ENCODE measurements around the gene MTCL1.

The MTCL1 gene

DNA sequence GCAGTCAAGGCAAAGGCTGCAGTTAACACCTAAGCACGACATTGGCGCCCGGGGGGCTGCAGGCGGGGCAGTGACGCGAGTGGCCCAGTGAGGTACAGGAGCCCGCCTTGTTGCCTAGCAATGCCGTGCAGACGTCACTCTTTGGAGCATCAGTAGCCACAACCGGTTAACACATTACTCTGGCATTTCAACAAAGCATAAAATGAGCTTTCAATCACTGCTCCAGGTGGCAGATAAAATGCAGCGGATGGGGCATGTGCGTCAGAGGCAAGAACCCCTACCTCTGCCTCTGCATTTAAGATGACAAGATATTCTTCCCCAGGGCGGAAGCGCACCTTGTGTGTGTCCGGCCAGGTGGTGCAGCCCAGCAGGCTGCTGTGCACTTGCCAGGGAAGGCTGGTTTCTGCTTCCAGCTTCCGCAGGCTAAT is 139.4 kb downstream of the MTCL1 start:
- Histone ChIP-seq H3K9ac (ENCODE audit: insufficient read length, low read depth) (no peak overlapping the region), H3K4me3 (ENCODE audit: insufficient read length, low read depth) (no peak overlapping the region), H3K27me3 (ENCODE audit: insufficient read depth, insufficient read length) (no peaks in the 10 kb centered on the region), H3K36me3 (ENCODE audit: insufficient read depth, insufficient read length, low read length) (no peaks in the 10 kb centered on the region), H3K4me1 (ENCODE audit: insufficient read depth, insufficient read length) (peaks cover 3% of the 10 kb centered on the region), H3K9me3 (ENCODE audit: insufficient read depth, low read length) (no peaks in the 10 kb centered on the region)
- no peak for DNase-seq (ENCODE audit: low read depth, low spot score)
- TF ChIP-seq YY1 (IDR thresholded peaks at IDR 0.05; ENCODE audit: insufficient read depth, insufficient read length) = no peak
- TF ChIP-seq SUZ12 (IDR thresholded peaks at IDR 0.05; ENCODE audit: extremely low read depth, insufficient read depth, insufficient read length) = no peak
- TF ChIP-seq ZNF274 (IDR thresholded peaks at IDR 0.05; ENCODE audit: low read depth, low read length) = no peak

DNA sequence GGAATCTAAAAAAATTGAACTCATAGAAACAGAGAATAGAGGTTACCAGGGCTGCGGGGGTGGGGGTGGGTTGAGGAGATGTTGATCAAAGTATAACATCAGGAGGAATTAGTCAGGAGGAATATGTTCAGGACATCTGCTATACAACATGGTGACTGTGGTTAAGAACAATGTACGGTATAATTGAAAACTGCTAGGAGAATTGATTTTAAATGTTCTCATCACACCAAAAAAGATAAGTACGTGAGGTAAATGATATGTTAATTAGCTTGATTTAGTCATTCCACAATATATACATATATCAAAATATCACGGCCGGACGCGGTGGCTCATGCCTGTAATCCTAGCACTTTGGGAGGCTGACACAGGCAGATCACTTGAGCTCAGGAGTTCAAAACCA is 140.2 kb downstream of the MTCL1 start:
- Histone ChIP-seq H3K4me1 (ENCODE audit: insufficient read depth, insufficient read length) (peaks cover 3% of the 10 kb centered on the region), H3K4me3 (ENCODE audit: insufficient read length, low read depth) (no peak overlapping the region), H3K9me3 (ENCODE audit: insufficient read depth, low read length) (no peaks in the 10 kb centered on the region), H3K27me3 (ENCODE audit: insufficient read depth, insufficient read length) (no peaks in the 10 kb centered on the region), H3K9ac (ENCODE audit: insufficient read length, low read depth) (no peak overlapping the region), H3K36me3 (ENCODE audit: insufficient read depth, insufficient read length, low read length) (no peaks in the 10 kb centered on the region)
- TF ChIP-seq ZNF274 (IDR thresholded peaks at IDR 0.05; ENCODE audit: low read depth, low read length) = no peak
- TF ChIP-seq YY1 (IDR thresholded peaks at IDR 0.05; ENCODE audit: insufficient read depth, insufficient read length) = no peak
- TF ChIP-seq SUZ12 (IDR thresholded peaks at IDR 0.05; ENCODE audit: extremely low read depth, insufficient read depth, insufficient read length) = no peak
- DNase-seq (ENCODE audit: low read depth, low spot score) = no peak

DNA sequence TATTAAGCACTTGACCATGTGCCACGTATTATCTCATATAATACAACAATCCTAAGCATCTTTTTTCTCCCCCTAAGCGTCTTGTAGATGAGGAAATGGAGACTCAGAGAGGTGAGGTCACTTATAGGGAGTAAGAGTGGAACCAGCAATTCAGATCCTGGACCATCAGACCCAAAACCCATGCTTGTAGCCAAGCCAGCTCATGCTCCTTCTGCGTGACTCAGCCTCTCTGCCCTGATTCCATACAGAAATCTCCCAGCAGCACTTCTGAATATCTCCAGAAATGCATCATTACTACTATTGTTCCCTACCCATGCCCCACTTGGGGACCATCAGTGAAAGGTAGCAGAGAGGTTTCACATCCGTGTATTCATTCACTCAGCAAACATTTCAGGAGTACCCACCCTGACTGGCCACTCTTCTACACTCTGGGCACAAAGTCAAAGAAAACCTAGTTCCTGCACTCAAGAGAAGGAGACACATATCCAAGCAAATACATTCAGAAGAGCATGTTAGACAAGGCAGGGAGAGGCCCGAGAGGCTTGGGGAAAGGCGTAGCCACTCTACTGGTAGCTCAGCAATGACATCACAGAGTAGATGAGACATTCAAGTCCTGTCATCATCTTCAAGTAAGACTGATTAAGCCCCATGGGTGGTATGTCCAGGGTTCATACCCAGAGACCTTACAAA is 141.9 kb downstream of the MTCL1 start:
- no peaks in the 10 kb centered on the region for H3K36me3 ChIP-seq (ENCODE audit: insufficient read depth, insufficient read length, low read length)
- no peak overlapping the region for H3K9ac ChIP-seq (ENCODE audit: insufficient read length, low read depth)
- no peak overlapping the region for H3K4me3 ChIP-seq (ENCODE audit: insufficient read length, low read depth)
- DNase-seq (ENCODE audit: low read depth, low spot score) = no peak
- H3K27me3 ChIP-seq (ENCODE audit: insufficient read depth, insufficient read length) = no peaks in the 10 kb centered on the region
- no peak for TF ChIP-seq ZNF274 (IDR thresholded peaks at IDR 0.05; ENCODE audit: low read depth, low read length)
- TF ChIP-seq YY1 (IDR thresholded peaks at IDR 0.05; ENCODE audit: insufficient read depth, insufficient read length) = no peak
- TF ChIP-seq SUZ12 (IDR thresholded peaks at IDR 0.05; ENCODE audit: extremely low read depth, insufficient read depth, insufficient read length) = no peak
- no peaks in the 10 kb centered on the region for H3K9me3 ChIP-seq (ENCODE audit: insufficient read depth, low read length)
- peaks cover 3% of the 10 kb centered on the region for H3K4me1 ChIP-seq (ENCODE audit: insufficient read depth, insufficient read length)

DNA sequence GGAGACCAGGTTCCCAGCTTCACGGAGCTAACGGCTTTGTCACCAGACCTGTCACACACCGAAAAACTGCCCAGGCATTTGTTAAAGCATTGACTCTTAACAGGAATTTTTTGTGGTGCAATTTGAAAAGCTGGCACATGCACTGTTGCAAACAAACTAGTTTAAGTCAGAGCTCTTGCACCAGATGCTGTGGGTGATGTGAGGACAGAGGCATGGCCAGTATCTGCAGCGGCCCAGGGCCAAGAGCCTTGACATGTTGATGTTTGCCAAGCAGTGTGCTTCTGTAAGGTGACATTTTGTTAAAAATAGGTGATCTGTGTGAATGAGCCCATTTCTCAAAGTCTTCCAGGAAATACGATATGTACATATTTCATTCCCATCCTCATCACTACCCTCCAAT is 142.5 kb downstream of the MTCL1 start:
- no peak for DNase-seq (ENCODE audit: low read depth, low spot score)
- TF ChIP-seq SUZ12 (IDR thresholded peaks at IDR 0.05; ENCODE audit: extremely low read depth, insufficient read depth, insufficient read length) (no peak), ZNF274 (IDR thresholded peaks at IDR 0.05; ENCODE audit: low read depth, low read length) (no peak), YY1 (IDR thresholded peaks at IDR 0.05; ENCODE audit: insufficient read depth, insufficient read length) (no peak)
- Histone ChIP-seq H3K9ac (ENCODE audit: insufficient read length, low read depth) (no peak overlapping the region), H3K27me3 (ENCODE audit: insufficient read depth, insufficient read length) (no peaks in the 10 kb centered on the region), H3K36me3 (ENCODE audit: insufficient read depth, insufficient read length, low read length) (no peaks in the 10 kb centered on the region), H3K4me1 (ENCODE audit: insufficient read depth, insufficient read length) (peaks cover 3% of the 10 kb centered on the region), H3K9me3 (ENCODE audit: insufficient read depth, low read length) (no peaks in the 10 kb centered on the region), H3K4me3 (ENCODE audit: insufficient read length, low read depth) (no peak overlapping the region)

DNA sequence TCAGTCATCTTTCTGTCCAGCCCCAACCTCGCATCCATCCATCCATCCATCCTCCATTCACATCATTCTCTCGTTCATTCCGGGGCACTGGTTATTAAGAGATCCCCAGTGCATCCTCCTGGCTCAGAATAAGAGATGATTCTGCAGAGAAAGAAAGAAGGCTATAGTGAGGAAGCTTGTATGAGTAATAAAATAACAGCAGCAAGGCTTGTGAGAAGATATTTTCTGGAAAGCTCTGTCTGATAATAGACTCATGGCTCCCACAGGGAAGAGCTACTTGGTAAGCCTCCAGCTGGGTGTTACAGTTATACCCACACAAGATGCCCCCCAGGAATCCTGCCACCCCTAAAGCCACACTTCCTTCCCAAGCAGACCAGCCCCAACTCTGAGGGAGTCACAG is 143.2 kb downstream of the MTCL1 start:
- DNase-seq (ENCODE audit: low read depth, low spot score) = no peak
- TF ChIP-seq ZNF274 (IDR thresholded peaks at IDR 0.05; ENCODE audit: low read depth, low read length) = no peak
- no peak for TF ChIP-seq SUZ12 (IDR thresholded peaks at IDR 0.05; ENCODE audit: extremely low read depth, insufficient read depth, insufficient read length)
- no peak for TF ChIP-seq YY1 (IDR thresholded peaks at IDR 0.05; ENCODE audit: insufficient read depth, insufficient read length)
- Histone ChIP-seq H3K4me1 (ENCODE audit: insufficient read depth, insufficient read length) (peaks cover 3% of the 10 kb centered on the region), H3K9ac (ENCODE audit: insufficient read length, low read depth) (no peak overlapping the region), H3K4me3 (ENCODE audit: insufficient read length, low read depth) (no peak overlapping the region), H3K27me3 (ENCODE audit: insufficient read depth, insufficient read length) (no peaks in the 10 kb centered on the region), H3K36me3 (ENCODE audit: insufficient read depth, insufficient read length, low read length) (no peaks in the 10 kb centered on the region), H3K9me3 (ENCODE audit: insufficient read depth, low read length) (no peaks in the 10 kb centered on the region)

DNA sequence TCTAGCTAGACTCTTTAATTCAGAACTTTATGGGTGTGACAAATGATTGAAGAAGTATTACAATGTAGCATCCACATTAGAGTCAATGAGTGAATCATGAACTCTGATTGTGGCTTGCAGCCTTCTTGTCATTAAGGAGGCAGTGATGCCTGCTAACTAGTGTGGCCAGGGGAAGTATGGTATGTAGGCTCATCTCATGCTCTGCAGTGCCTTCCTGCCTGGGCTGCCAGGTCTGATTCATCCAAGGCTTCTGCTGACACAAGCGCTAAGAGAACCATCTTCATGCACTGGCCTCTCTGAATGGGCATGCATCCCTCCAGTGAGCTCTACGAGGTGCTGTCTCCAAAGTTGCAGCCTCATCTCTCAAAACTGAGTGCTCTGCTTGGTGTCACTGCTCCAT is 144.3 kb downstream of the MTCL1 start:
- no peaks in the 10 kb centered on the region for H3K27me3 ChIP-seq (ENCODE audit: insufficient read depth, insufficient read length)
- peaks cover 3% of the 10 kb centered on the region for H3K4me1 ChIP-seq (ENCODE audit: insufficient read depth, insufficient read length)
- no peaks in the 10 kb centered on the region for H3K9me3 ChIP-seq (ENCODE audit: insufficient read depth, low read length)
- H3K36me3 ChIP-seq (ENCODE audit: insufficient read depth, insufficient read length, low read length) = no peaks in the 10 kb centered on the region
- no peak overlapping the region for H3K4me3 ChIP-seq (ENCODE audit: insufficient read length, low read depth)
- no peak for TF ChIP-seq ZNF274 (IDR thresholded peaks at IDR 0.05; ENCODE audit: low read depth, low read length)
- no peak for TF ChIP-seq YY1 (IDR thresholded peaks at IDR 0.05; ENCODE audit: insufficient read depth, insufficient read length)
- no peak for TF ChIP-seq SUZ12 (IDR thresholded peaks at IDR 0.05; ENCODE audit: extremely low read depth, insufficient read depth, insufficient read length)
- no peak overlapping the region for H3K9ac ChIP-seq (ENCODE audit: insufficient read length, low read depth)
- no peak for DNase-seq (ENCODE audit: low read depth, low spot score)

DNA sequence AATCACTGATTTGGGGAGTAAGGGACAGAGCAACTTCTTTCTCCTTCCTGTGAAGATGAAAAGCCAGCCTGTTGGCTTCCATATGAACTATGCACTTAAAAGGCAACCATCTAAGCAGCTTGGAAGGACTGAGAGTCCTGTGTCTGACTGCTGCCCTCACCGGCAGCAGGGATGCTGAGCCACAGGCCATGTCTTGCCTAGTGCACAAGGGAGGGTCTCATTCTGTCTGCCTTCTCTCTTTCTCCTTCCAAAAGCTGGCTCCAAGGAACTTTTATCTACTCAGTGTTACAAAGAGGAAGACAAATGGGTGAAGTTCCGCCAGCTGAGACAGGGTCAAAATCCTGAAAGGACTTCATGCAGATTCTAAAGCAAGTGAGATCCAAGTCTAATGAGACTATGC is 146.3 kb downstream of the MTCL1 start:
- Histone ChIP-seq H3K9me3 (ENCODE audit: insufficient read depth, low read length) (no peaks in the 10 kb centered on the region), H3K4me1 (ENCODE audit: insufficient read depth, insufficient read length) (peaks cover 2% of the 10 kb centered on the region), H3K27me3 (ENCODE audit: insufficient read depth, insufficient read length) (no peaks in the 10 kb centered on the region), H3K4me3 (ENCODE audit: insufficient read length, low read depth) (no peak overlapping the region), H3K9ac (ENCODE audit: insufficient read length, low read depth) (no peak overlapping the region), H3K36me3 (ENCODE audit: insufficient read depth, insufficient read length, low read length) (no peaks in the 10 kb centered on the region)
- DNase-seq (ENCODE audit: low read depth, low spot score) = no peak
- TF ChIP-seq ZNF274 (IDR thresholded peaks at IDR 0.05; ENCODE audit: low read depth, low read length) = no peak
- no peak for TF ChIP-seq YY1 (IDR thresholded peaks at IDR 0.05; ENCODE audit: insufficient read depth, insufficient read length)
- TF ChIP-seq SUZ12 (IDR thresholded peaks at IDR 0.05; ENCODE audit: extremely low read depth, insufficient read depth, insufficient read length) = no peak

All from NT2/D1 (cell line).